Fibroblast of gingiva (primary cell): ENCODE measurements around the gene SPTBN5.

ENCODE experiments used
- DNase-seq: peaks from one replicate; pipeline ENCODE4 v3.0.0-alpha.2; 2011; ENCODE audit warnings: low read depth

SPTBN5 gene

GRCh38 chr15:41893422-41894250, at the start of gene SPTBN5:
Gene SPTBN5 (minus strand): TSS chr15:41894053. CDS start chr15:41893497, 556 bp downstream.
- no peak for DNase-seq

- DNase-seq: no peak
Measured at GRCh38 chr15:41942886-41943285, 49.0 kb upstream of the SPTBN5 start.

- no peak for DNase-seq
Measured at GRCh38 chr15:41941644-41942415, 48.0 kb upstream of the SPTBN5 start.

GRCh38 chr15:41940441-41940857, 46.6 kb upstream of the SPTBN5 start:
- DNase-seq: peak; percentile 20

- no peak for DNase-seq
Measured at GRCh38 chr15:41939986-41940385, 46.1 kb upstream of the SPTBN5 start.

- no peak for DNase-seq
Measured at GRCh38 chr15:41937568-41937923, 43.7 kb upstream of the SPTBN5 start.

- DNase-seq: no peak
Measured at GRCh38 chr15:41936649-41937567, 43.1 kb upstream of the SPTBN5 start.

- DNase-seq: no peak
Measured at GRCh38 chr15:41936155-41936554, 42.3 kb upstream of the SPTBN5 start.

- no peak for DNase-seq
Measured at GRCh38 chr15:41935566-41936020, 41.7 kb upstream of the SPTBN5 start.

- DNase-seq: no peak
Measured at GRCh38 chr15:41934843-41935242, 41.0 kb upstream of the SPTBN5 start.

- no peak for DNase-seq
Measured at GRCh38 chr15:41933771-41934170, 39.9 kb upstream of the SPTBN5 start.

GRCh38 chr15:41933326-41933725, 39.5 kb upstream of the SPTBN5 start:
- no peak for DNase-seq

GRCh38 chr15:41932511-41933289, 38.8 kb upstream of the SPTBN5 start:
- DNase-seq: no peak

GRCh38 chr15:41932101-41932500, 38.2 kb upstream of the SPTBN5 start:
- DNase-seq: no peak

- DNase-seq: no peak
Measured at GRCh38 chr15:41930867-41931222, 37.0 kb upstream of the SPTBN5 start.

- DNase-seq: peak; percentile 86
Measured at GRCh38 chr15:41930221-41930866, 36.5 kb upstream of the SPTBN5 start.

- DNase-seq: peak; percentile 46
Measured at GRCh38 chr15:41928637-41929620, 35.1 kb upstream of the SPTBN5 start.

- DNase-seq: no peak
Measured at GRCh38 chr15:41928100-41928499, 34.2 kb upstream of the SPTBN5 start.

GRCh38 chr15:41927536-41927935, 33.7 kb upstream of the SPTBN5 start:
- DNase-seq: no peak
